ENCODE results near the gene FLACC1. TPM values are rescaled to one million over a fixed set of nuclear protein-coding genes. Genes with fewer than 3 reads are reported as not detected.

FLACC1 gene
- total RNA-seq, 1 experiment from 2014 or later: 0.26 TPM

GRCh38 chr2:201329409-201329808 is 27.7 kb downstream of the FLACC1 start:
- DNase-seq: no peak
- BruUV-seq (replicated peaks): no TSS peak
- no peaks in the 10 kb centered on the region for H3K9me2 ChIP-seq (replicated peaks; ENCODE audit: low read length)
- no peak for ATAC-seq
- ChIA-PET CTCF (no interaction called here), POLR2A (ENCODE audit: unreplicated experiment) (no interaction called here)
- H4K20me1 ChIP-seq (ENCODE audit: low read length): no peaks in the 10 kb centered on the region
- no peaks in the 10 kb centered on the region for H3K79me2 ChIP-seq (ENCODE audit: low read length)
- no peaks in the 10 kb centered on the region for H3K27me3 ChIP-seq (ENCODE audit: low read length)
- intact Hi-C loops (cut with micrococcal nuclease): no loop called here
- H2AFZ ChIP-seq (ENCODE audit: low read length): no peak overlapping the region
- no peak overlapping the region for H3K9ac ChIP-seq (ENCODE audit: low read length)
- H3K9me3 ChIP-seq (ENCODE audit: low read length): no peaks in the 10 kb centered on the region
- no peaks in the 10 kb centered on the region for H3K4me1 ChIP-seq (ENCODE audit: insufficient read depth, low read length)
- no peak overlapping the region for H3K27ac ChIP-seq (ENCODE audit: low read length)
- H3K4me2 ChIP-seq (ENCODE audit: low read length): no peak overlapping the region
- H3F3A ChIP-seq (ENCODE audit: low read length, unreplicated experiment): no peaks in the 10 kb centered on the region
- no peak overlapping the region for H3K4me3 ChIP-seq (ENCODE audit: low read length)
- H3K36me3 ChIP-seq (ENCODE audit: low read depth, low read length): no peaks in the 10 kb centered on the region
- TF ChIP-seq EZH2phosphoT487 (IDR thresholded peaks at IDR 0.05; ENCODE audit: borderline replicate concordance, low read length) (no peak), EZH2 (IDR thresholded peaks at IDR 0.05; ENCODE audit: low read length, unreplicated experiment) (no peak), CTCF (conservative IDR thresholded peaks at IDR 0.05; ENCODE audit: low read depth, low read length) (no peak)

- Histone ChIP-seq H3K9me3 (ENCODE audit: low read length) (0 out of 2 replicates have a peak, but pooled peaks cover 2% of the 10 kb centered on the region), H3K9ac (ENCODE audit: low read length) (no peak overlapping the region), H2AFZ (ENCODE audit: low read length) (no peak overlapping the region), H3K36me3 (ENCODE audit: low read depth, low read length) (no peaks in the 10 kb centered on the region), H3K4me3 (ENCODE audit: low read length) (no peak overlapping the region), H3K79me2 (ENCODE audit: low read length) (no peaks in the 10 kb centered on the region), H3K4me1 (ENCODE audit: insufficient read depth, low read length) (no peaks in the 10 kb centered on the region), H3F3A (ENCODE audit: low read length, unreplicated experiment) (no peaks in the 10 kb centered on the region), H3K27me3 (ENCODE audit: low read length) (no peaks in the 10 kb centered on the region), H3K27ac (ENCODE audit: low read length) (no peak overlapping the region), H3K9me2 (replicated peaks; ENCODE audit: low read length) (no peaks in the 10 kb centered on the region), H3K4me2 (ENCODE audit: low read length) (no peak overlapping the region), H4K20me1 (ENCODE audit: low read length) (no peaks in the 10 kb centered on the region)
- ATAC-seq (no peak), DNase-seq (no peak)
- ChIA-PET POLR2A (ENCODE audit: unreplicated experiment) (no interaction called here), CTCF (no interaction called here)
- TF ChIP-seq EZH2 (IDR thresholded peaks at IDR 0.05; ENCODE audit: low read length, unreplicated experiment): no peak
- TF ChIP-seq CTCF (conservative IDR thresholded peaks at IDR 0.05; ENCODE audit: low read depth, low read length): no peak
- no peak for TF ChIP-seq EZH2phosphoT487 (IDR thresholded peaks at IDR 0.05; ENCODE audit: borderline replicate concordance, low read length)
- no TSS peak for BruUV-seq (replicated peaks)
- intact Hi-C loops (cut with micrococcal nuclease): no loop called here
These were observed 29.5 kb downstream of the FLACC1 start for GRCh38 chr2:201327678-201328077.

GRCh38 chr2:201322772-201323171 is 34.4 kb downstream of the FLACC1 start:
- no peak overlapping the region for H3K27ac ChIP-seq (ENCODE audit: low read length)
- H3K4me1 ChIP-seq (ENCODE audit: insufficient read depth, low read length): no peaks in the 10 kb centered on the region
- no peaks in the 10 kb centered on the region for H3F3A ChIP-seq (ENCODE audit: low read length, unreplicated experiment)
- BruUV-seq (replicated peaks): no TSS peak
- TF ChIP-seq EZH2phosphoT487 (IDR thresholded peaks at IDR 0.05; ENCODE audit: borderline replicate concordance, low read length) (no peak), EZH2 (IDR thresholded peaks at IDR 0.05; ENCODE audit: low read length, unreplicated experiment) (no peak)
- no peak for DNase-seq
- no peaks in the 10 kb centered on the region for H4K20me1 ChIP-seq (ENCODE audit: low read length)
- H2AFZ ChIP-seq (ENCODE audit: low read length): no peak overlapping the region
- H3K27me3 ChIP-seq (ENCODE audit: low read length): no peaks in the 10 kb centered on the region
- no peak overlapping the region for H3K4me3 ChIP-seq (ENCODE audit: low read length)
- CTCF ChIA-PET: no interaction called here
- H3K9me3 ChIP-seq (ENCODE audit: low read length): 0 out of 2 replicates have a peak, but pooled peaks cover 2% of the 10 kb centered on the region
- H3K36me3 ChIP-seq (ENCODE audit: low read depth, low read length): no peaks in the 10 kb centered on the region
- POLR2A ChIA-PET (ENCODE audit: unreplicated experiment): no interaction called here
- intact Hi-C loops (cut with micrococcal nuclease): no loop called here
- no peak for ATAC-seq
- no peak overlapping the region for H3K4me2 ChIP-seq (ENCODE audit: low read length)
- H3K9me2 ChIP-seq (replicated peaks; ENCODE audit: low read length): no peaks in the 10 kb centered on the region
- H3K9ac ChIP-seq (ENCODE audit: low read length): no peak overlapping the region
- H3K79me2 ChIP-seq (ENCODE audit: low read length): no peaks in the 10 kb centered on the region
